GM20000 (cell line): Measurements from ENCODE around the gene ISCU.

Experiments
- DNase-seq: peaks from one replicate; pipeline ENCODE4 v3.0.0; 2012; ENCODE audit warnings: low spot score
- TF ChIP-seq, protein P1 (sequence below): IDR thresholded peaks from 2 replicates; pipeline ENCODE4 v1.5.1; 2012; ENCODE audit warnings: mild to moderate bottlenecking, control low read depth; ENCODE audit errors: extremely low read depth, missing control alignments

Gene ISCU

DNA sequence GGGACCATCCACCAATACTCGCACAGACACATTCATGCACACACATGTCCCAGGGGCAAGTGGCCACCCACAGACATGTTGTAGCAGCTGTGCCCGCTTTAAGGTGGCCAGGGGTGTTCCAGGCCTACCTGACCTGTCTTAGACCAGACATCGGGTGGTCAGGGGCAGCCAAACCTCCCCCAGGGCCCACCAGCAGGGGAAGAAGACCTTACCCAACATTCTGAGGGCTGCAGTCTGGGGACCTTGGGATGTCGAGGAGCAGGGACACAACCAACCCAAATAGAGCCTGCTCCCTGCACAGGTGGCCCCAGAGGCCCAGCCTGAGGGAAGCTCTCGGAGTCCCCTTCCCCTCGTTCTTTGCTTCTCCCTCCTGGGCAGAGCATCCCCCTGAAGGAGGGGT is 37.1 kb downstream of the ISCU start:
- TF ChIP-seq, protein P1, sequence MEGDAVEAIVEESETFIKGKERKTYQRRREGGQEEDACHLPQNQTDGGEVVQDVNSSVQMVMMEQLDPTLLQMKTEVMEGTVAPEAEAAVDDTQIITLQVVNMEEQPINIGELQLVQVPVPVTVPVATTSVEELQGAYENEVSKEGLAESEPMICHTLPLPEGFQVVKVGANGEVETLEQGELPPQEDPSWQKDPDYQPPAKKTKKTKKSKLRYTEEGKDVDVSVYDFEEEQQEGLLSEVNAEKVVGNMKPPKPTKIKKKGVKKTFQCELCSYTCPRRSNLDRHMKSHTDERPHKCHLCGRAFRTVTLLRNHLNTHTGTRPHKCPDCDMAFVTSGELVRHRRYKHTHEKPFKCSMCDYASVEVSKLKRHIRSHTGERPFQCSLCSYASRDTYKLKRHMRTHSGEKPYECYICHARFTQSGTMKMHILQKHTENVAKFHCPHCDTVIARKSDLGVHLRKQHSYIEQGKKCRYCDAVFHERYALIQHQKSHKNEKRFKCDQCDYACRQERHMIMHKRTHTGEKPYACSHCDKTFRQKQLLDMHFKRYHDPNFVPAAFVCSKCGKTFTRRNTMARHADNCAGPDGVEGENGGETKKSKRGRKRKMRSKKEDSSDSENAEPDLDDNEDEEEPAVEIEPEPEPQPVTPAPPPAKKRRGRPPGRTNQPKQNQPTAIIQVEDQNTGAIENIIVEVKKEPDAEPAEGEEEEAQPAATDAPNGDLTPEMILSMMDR = no peak
- DNase-seq = no peak

DNA sequence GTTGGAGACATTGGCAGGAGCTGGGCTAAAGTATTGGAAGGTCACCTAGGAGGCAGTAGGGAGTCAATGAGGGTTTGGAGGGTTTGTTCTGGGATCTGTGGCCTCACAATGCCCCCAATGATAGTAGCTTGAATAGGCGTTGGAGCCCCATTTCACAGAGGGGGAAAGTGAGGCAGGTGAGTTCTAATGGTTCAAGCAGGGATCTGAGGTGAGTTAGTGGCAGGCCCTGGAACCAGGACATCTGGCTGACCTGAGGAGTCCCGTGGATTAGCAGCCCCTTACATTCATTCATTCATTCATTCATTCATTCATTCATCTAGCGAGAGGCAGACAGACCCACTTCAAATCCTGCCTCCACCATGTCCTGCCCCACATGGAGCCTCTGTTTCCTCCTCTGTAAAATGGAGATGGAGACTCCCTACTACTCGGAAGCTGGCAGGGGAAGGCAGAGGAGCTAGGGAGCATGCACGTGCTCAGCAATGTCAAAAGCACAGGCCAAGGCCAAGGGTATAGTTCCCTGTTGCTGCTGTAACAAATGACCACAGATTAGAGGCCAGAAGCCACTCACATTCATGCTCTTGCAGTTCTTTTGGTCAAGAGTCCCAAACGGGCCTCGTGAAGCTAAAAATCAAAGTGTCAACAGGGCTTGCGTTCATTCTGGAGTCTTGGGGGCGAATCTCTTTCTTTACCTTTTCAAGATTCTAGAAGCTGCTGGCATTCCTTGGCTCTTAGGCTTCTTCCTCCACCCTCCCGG is 37.7 kb downstream of the ISCU start:
- TF ChIP-seq, protein P1 = no peak
- DNase-seq = no peak

DNA sequence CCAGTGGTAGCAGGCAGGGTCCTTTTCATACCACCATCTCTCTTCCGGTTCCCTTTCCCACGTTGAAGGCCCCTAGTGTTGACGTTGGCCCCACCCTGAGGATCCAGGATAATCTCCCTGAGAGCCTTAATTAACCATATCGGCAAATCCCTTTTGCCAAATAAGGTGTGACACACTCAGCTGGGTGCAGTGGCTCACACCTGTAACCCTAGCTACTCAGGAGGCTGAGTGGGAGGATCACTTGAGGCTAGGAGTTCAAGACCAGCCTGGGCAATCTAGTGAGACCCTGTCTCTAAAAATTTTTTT is 38.3 kb downstream of the ISCU start:
- TF ChIP-seq, protein P1 = no peak
- DNase-seq = no peak

DNA sequence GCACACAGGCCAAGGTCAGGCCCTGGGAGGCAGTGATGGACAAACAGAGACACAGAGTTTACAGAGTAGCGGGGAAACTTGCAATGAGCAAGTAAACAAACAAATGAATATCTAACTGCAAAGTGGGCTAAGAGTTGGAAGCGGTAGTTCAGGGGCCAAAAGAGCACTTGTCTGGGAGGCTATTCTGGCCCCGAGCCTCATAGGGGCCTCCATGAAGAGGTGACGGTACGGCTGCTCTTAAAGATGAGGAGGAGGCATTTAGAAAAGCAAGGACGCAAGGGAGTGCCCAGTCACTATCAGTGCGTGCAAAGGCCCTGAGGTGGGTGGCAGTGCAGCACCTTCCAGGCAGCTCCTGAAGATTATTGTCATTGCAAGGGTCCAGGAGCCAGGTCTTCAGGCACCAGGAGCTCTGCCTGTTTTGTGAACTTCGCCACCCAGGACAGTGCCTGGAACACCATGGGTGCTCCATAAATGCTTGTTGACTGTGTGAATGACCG is 39.9 kb downstream of the ISCU start:
- TF ChIP-seq, protein P1 = no peak
- no peak for DNase-seq

DNA sequence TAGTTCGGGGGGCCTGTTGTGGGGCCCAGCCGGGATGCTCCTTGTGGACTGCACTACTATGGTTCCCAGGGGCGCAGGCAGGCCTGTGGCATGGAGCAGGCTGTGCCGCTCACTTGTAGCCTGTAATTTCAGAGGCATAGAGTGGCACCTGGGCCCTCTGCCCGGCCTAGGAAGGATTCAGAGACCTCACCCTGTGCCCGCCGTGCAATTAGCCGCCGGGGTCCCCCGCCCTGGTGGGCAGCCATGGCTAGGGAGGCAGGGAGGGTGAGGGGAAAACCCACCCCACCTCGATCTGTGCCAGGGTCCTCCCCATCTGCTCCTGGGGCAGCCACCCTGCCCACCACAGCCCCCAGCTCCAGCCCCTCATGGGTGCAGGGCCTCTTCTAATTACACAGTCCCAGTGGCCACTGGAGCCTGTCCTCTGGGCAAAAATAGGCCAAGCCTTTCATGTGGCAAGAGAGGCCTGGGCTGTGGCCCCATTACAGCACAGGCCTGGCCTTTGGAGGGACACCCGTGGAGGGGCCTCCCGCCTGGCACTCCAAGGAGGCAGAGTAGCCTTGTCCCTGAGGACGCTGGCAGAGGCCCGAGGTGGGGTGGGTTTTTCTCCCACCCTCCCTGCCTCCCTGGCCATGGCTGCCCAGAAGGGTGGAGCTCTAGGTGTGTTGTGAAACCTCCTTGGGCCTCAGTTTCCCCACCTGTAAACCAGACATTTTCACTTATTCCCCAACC is 40.7 kb downstream of the ISCU start:
- TF ChIP-seq, protein P1 = no peak
- no peak for DNase-seq

DNA sequence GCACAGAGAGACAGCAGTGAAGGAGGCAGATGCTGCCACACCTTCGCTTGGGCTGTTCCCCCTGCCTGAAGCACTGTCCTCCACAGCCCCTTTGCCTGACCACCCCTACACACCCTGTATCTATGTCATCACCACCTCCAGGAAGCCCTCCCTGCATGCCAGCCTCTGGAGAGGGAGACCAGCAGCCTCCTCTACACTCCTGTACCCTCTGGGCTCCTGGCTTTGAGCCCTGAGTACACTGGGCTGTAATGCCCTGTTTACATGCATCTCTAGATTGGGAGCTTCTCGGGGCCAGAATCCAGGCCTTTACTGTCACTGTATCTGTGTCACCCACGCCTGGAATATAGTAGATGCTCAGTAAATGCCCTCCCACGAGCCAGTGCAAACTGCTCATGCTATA is 41.3 kb downstream of the ISCU start:
- DNase-seq = no peak
- TF ChIP-seq, protein P1 = no peak

DNA sequence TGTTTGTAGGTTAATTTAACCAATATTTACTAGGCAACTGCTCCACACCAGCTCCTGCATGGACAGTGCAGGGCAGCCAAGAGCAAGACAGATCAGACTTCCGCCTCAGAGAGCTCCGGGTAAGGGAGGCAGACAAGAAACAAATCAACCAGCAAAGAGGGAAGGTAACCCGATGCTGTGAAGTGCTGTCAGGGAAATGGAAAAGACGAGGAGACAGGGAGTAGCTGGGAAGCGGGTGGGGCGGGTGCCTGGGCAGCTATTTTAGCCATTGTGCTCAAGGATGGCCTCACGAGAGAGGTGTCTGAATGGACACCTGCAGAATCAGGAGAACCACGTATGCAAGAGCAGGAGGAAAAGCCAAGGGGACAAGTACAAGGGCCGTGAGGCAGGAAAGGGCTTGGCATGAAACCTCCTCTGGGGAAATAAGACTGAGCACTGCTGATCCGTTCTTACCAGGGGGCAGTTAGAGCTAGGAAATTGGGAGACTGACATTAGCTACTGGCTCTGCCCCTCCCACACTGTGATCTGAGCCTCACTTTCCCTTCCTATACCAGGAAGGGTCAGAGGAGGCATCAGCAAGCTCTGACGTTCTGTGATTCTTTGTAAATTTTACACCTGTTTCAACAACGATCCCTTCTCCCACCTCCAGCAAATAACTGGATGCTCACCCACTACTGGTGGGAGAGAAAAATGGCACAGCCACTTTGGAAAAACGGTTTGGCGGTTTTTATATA is 42.0 kb downstream of the ISCU start:
- TF ChIP-seq, protein P1 = no peak
- no peak for DNase-seq
